GM12864 (cell line): ENCODE measurements around the gene TRANK1.
A peak's percentile ranks its signal among the peaks of the same experiment; 100 is the strongest.

Experiments
- DNase-seq: peaks from one replicate; pipeline ENCODE4 v3.0.0-alpha.2; 2011; ENCODE audit warnings: low read depth
- H3K4me3 ChIP-seq: 2 replicates; pipeline ENCODE4 v1.5.1; 2011; ENCODE audit warnings: mild to moderate bottlenecking, low read depth, low read length, control low read depth
- CTCF ChIP-seq: IDR thresholded peaks from 2 replicates; pipeline ENCODE4 v1.5.1; 2011; ENCODE audit warnings: low read depth, mild to moderate bottlenecking, moderate library complexity, low read length, control low read depth, inconsistent platforms; ENCODE audit errors: missing control alignments

TRANK1 gene

GRCh38 chr3:36840453-36840921, 104.4 kb downstream of the TRANK1 start:
- TF ChIP-seq CTCF = no peak
- H3K4me3 ChIP-seq = no peak overlapping the region
- DNase-seq = no peak

- peak; percentile 39 for TF ChIP-seq CTCF
- no peak for DNase-seq
- H3K4me3 ChIP-seq = no peak overlapping the region
Observed at GRCh38 chr3:36837089-36837488, 107.8 kb downstream of the TRANK1 start.

GRCh38 chr3:36833160-36833814, 111.6 kb downstream of the TRANK1 start:
- no peak for DNase-seq
- no peak overlapping the region for H3K4me3 ChIP-seq
- no peak for TF ChIP-seq CTCF

- DNase-seq = no peak
- no peak overlapping the region for H3K4me3 ChIP-seq
- no peak for TF ChIP-seq CTCF
Observed at GRCh38 chr3:36832406-36832805, 112.4 kb downstream of the TRANK1 start.

DNA sequence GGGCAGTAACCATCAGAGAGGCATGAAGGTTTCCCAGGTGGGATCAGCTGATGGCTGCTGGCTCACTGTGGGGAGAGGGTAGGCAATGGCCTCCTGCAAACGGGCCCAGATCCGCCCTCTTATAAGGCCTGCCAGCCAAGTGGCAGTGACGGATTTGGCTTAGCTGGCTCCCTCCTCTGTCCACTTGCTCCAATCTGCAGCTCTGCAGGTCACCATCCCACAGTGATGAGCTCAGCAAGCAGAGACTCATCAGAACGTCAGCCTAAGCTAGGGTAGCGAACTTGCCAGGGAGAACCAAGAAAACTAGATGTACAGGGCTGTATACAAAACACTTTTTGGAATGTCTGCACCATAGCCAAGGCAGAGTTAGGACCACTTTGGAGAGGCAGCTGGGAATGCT, 117.7 kb downstream of the TRANK1 start:
- no peak for TF ChIP-seq CTCF
- DNase-seq = no peak
- no peak overlapping the region for H3K4me3 ChIP-seq

DNA sequence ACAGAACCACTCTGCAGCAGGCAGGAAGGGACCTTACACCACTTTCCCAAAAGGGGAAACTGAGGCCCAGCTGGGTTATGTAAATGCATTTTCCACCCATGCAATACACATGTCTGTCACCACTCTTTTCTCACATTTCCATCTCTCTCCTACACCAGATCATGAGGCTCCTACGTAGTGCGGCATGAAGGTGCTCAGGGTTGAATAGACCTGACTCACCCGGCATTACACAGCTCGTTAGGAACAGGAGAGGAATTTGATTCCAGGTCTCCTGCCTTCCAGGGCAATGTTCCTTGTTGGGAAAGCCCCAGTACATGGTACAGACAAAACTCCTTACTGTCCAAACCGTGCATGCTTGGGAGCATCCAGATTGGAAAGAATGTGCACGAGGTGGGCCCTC, 118.6 kb downstream of the TRANK1 start:
- DNase-seq = no peak
- no peak for TF ChIP-seq CTCF

DNA sequence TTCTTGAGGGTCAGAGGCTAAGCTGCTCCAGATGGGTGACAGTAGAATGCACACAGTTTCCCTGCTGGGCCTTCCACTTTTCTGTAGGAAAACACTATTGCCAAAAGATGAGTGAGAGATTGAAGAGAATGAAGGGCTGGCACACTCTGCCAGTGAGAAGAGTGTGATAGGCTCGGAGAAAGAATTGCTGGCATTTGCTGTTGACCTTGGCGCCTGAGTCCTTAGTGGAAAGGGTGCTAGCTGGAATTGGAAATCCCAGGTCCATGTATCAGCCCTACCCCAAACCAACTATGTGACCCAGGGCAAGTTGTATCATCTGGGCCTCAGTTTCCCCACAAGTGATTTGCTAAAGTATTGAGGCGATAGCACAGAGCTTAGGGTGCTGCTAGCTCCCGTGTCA, 120.4 kb downstream of the TRANK1 start:
- no peak for DNase-seq

More for the DNA sequence above, 118.6 kb downstream of the TRANK1 start:
- no peak overlapping the region for H3K4me3 ChIP-seq

More for the DNA sequence above, 120.4 kb downstream of the TRANK1 start:
- no peak for TF ChIP-seq CTCF
- H3K4me3 ChIP-seq = no peak overlapping the region
